KMS-11 (cell line): ENCODE measurements around the gene SELENOF.

ENCODE experiments used
- H2AFZ ChIP-seq: fragments of 200-600 bp; sonication (generic); 2 replicates; pipeline ENCODE4 v1.6.1; 2016; ENCODE audit warnings: antibody characterized with exemption, mixed run types, low read depth
- H3K27ac ChIP-seq: fragments of 200-600 bp; sonication (generic); 2 replicates; pipeline ENCODE4 v1.6.1; 2016; ENCODE audit warnings: mild to moderate bottlenecking, mixed run types
- H3K27me3 ChIP-seq: fragments of 200-600 bp; sonication (generic); 2 replicates; pipeline ENCODE4 v1.6.1; 2017; ENCODE audit warnings: mild to moderate bottlenecking, low read depth, mixed run types, moderate library complexity; ENCODE audit not compliant: insufficient read depth
- H3K36me3 ChIP-seq: fragments of 200-600 bp; sonication (generic); 2 replicates; pipeline ENCODE4 v1.6.1; 2017; ENCODE audit warnings: mild to moderate bottlenecking, mixed run types; ENCODE audit not compliant: insufficient read depth
- H3K4me1 ChIP-seq: fragments of 200-600 bp; sonication (generic); 2 replicates; pipeline ENCODE4 v1.6.1; 2016; ENCODE audit warnings: mild to moderate bottlenecking, low read depth, mixed run types; ENCODE audit not compliant: poor library complexity, severe bottlenecking
- H3K4me2 ChIP-seq: fragments of 200-600 bp; sonication (generic); 2 replicates; pipeline ENCODE4 v1.7.0; 2016; ENCODE audit warnings: mild to moderate bottlenecking, mixed run types
- H3K4me3 ChIP-seq: fragments of 200-600 bp; sonication (generic); IDR thresholded peaks from 2 replicates; pipeline ENCODE4 v1.6.1; 2017; ENCODE audit warnings: low read depth, low read length, mixed read lengths; ENCODE audit not compliant: insufficient read depth
- H3K79me2 ChIP-seq: fragments of 200-600 bp; sonication (generic); 2 replicates; pipeline ENCODE4 v1.6.1; 2016; ENCODE audit warnings: low read depth, mixed run types; ENCODE audit not compliant: insufficient read depth
- H3K9ac ChIP-seq: fragments of 200-600 bp; sonication (generic); 2 replicates; pipeline ENCODE4 v1.6.1; 2016; ENCODE audit warnings: mild to moderate bottlenecking, mixed run types
- H4K20me1 ChIP-seq: fragments of 200-600 bp; sonication (generic); 2 replicates; pipeline ENCODE4 v1.6.1; 2016; ENCODE audit warnings: mild to moderate bottlenecking, mixed run types; ENCODE audit not compliant: insufficient read depth
- CTCF ChIP-seq: fragments of 200-600 bp; sonication (generic); conservative IDR thresholded peaks from 2 replicates; pipeline ENCODE4 v1.6.1; 2017; ENCODE audit warnings: low read depth, mild to moderate bottlenecking, antibody characterized with exemption, low read length, moderate library complexity, mixed read lengths

The SELENOF gene

GRCh38 chr1:86914998-86915736, 1.2 kb upstream of the SELENOF start:
- peaks cover 61% of the 10 kb centered on the region for H3K79me2 ChIP-seq
- no peaks in the 10 kb centered on the region for H3K27me3 ChIP-seq
- no peaks in the 10 kb centered on the region; the same call in 1 of the 2 replicates for H3K36me3 ChIP-seq
- no peak for TF ChIP-seq CTCF
- peak overlapping the region; percentile 37 for H3K4me3 ChIP-seq
- peaks cover 9% of the 10 kb centered on the region; the same call in 1 of the 2 replicates for H4K20me1 ChIP-seq
- H3K27ac ChIP-seq = peak overlapping the region; percentile 50; the same call in 1 of the 2 replicates
- peaks cover 19% of the 10 kb centered on the region for H3K4me1 ChIP-seq
- peak overlapping the region; percentile 81 for H2AFZ ChIP-seq
- peak overlapping the region; percentile 65 for H3K9ac ChIP-seq
- peak overlapping the region; percentile 82; the same call in 1 of the 2 replicates for H3K4me2 ChIP-seq

GRCh38 chr1:86914601-86914997, 673 bp upstream of the SELENOF start, which contains the start of gene HS2ST1:
HS2ST1 (plus strand) TSS chr1:86914635.
- H3K27ac ChIP-seq = peak within 1 kb of the TSS; percentile 79
- peaks cover 19% of the 10 kb centered on the region for H3K4me1 ChIP-seq
- H4K20me1 ChIP-seq = peaks cover 9% of the 10 kb centered on the region; the same call in 1 of the 2 replicates
- H3K4me3 ChIP-seq = peak within 1 kb of the TSS; percentile 73
- peak within 1 kb of the TSS; percentile 97 for H3K4me2 ChIP-seq
- H3K79me2 ChIP-seq = peaks cover 67% of the 10 kb centered on the region
- no peak for TF ChIP-seq CTCF
- peak within 1 kb of the TSS; percentile 81 for H2AFZ ChIP-seq
- peak within 1 kb of the TSS; percentile 91 for H3K9ac ChIP-seq
- no peaks in the 10 kb centered on the region for H3K27me3 ChIP-seq
- H3K36me3 ChIP-seq = no peaks in the 10 kb centered on the region; the same call in 1 of the 2 replicates

GRCh38 chr1:86913399-86913895, 479 bp downstream of the SELENOF start:
- peak overlapping the region; percentile 91 for H3K9ac ChIP-seq
- H3K4me2 ChIP-seq = peak overlapping the region; percentile 97
- H3K27me3 ChIP-seq = no peaks in the 10 kb centered on the region
- H2AFZ ChIP-seq = peak overlapping the region; percentile 70; the same call in 1 of the 2 replicates
- H3K27ac ChIP-seq = peak overlapping the region; percentile 79
- no peak for TF ChIP-seq CTCF
- H3K4me1 ChIP-seq = peaks cover 19% of the 10 kb centered on the region
- H3K36me3 ChIP-seq = no peaks in the 10 kb centered on the region; the same call in 1 of the 2 replicates
- peaks cover 9% of the 10 kb centered on the region; the same call in 1 of the 2 replicates for H4K20me1 ChIP-seq
- peak overlapping the region; percentile 73 for H3K4me3 ChIP-seq
- peaks cover 79% of the 10 kb centered on the region for H3K79me2 ChIP-seq

- Histone ChIP-seq H3K4me2 (peak overlapping the region; percentile 97), H3K4me3 (no peak overlapping the region), H3K9ac (peak overlapping the region; percentile 91; the same call in 1 of the 2 replicates), H3K27me3 (no peaks in the 10 kb centered on the region), H4K20me1 (peaks cover 9% of the 10 kb centered on the region; the same call in 1 of the 2 replicates), H2AFZ (no peak overlapping the region), H3K36me3 (no peaks in the 10 kb centered on the region; the same call in 1 of the 2 replicates), H3K79me2 (peaks cover 79% of the 10 kb centered on the region), H3K4me1 (peaks cover 19% of the 10 kb centered on the region), H3K27ac (no peak overlapping the region)
- TF ChIP-seq CTCF = no peak
Observed at GRCh38 chr1:86912281-86912900, 1.5 kb downstream of the SELENOF start.
